HepG2 (cell line): Measurements from ENCODE around the gene FAF1. TPM values are rescaled to one million over a fixed set of nuclear protein-coding genes. Genes with fewer than 3 reads are reported as not detected.

Source experiments
- ATAC-seq: fragments of 200-7000 bp; cut with Tn5 transposase; 3 replicates; pipeline ENCODE4 v1.9.1; 2020; ENCODE audit warnings: mild to moderate bottlenecking, moderate library complexity
- BruUV-seq: library from RNA; stranded (reverse); fragments of 400-500 nt; replicated peaks from 2 replicates; lab custom pipeline; 2021; lab: Mats Ljungman, UMichigan
- CTCF ChIA-PET: fragments of 300-600 bp; formaldehyde crosslinking; extraction: SDS; loops from one replicate; lab custom pipeline; 2021; ENCODE audit warnings: low total read pairs, inconsistent platforms, low intra/inter-chr PET ratio; lab: Yijun Ruan, JAX
- POLR2A ChIA-PET: fragments of 350-600 bp; sonication (Branson Sonifier 250); formaldehyde crosslinking; loops from one replicate; lab custom pipeline; 2020; ENCODE audit warnings: antibody characterized with exemption, inconsistent platforms; lab: Yijun Ruan, JAX
- DNase-seq: peaks from one replicate; pipeline ENCODE4 v3.0.0-alpha.2; 2015; ENCODE audit warnings: low spot score
- FAIRE-seq: peaks from 3 replicates; lab custom pipeline; 2011; peaks lifted over from hg19 to GRCh38; lab: Jason Lieb, UNC
- H2AFZ ChIP-seq: one replicate; pipeline ENCODE4 v1.6.1; 2011; ENCODE audit warnings: low read length, inconsistent platforms
- H3K27ac ChIP-seq: fragments of 300-600 bp; 3 replicates; pipeline ENCODE4 v1.8.0; 2011; ENCODE audit warnings: mixed run types, mild to moderate bottlenecking, mixed read lengths, low read length, inconsistent platforms; ENCODE audit not compliant: insufficient read depth; ENCODE audit errors: extremely low read length
- H3K27me3 ChIP-seq, 2 experiments: fragments of 200-600 bp in 1 of 2; 2 replicates in 1 of 2; 3 replicates in 1 of 2; pipeline versions ENCODE4 v1.6.0 to v1.8.0; 2011; ENCODE audit warnings: low read length in 2 of 2, mild to moderate bottlenecking in 2 of 2, moderate library complexity in 2 of 2, inconsistent platforms in 1 of 2; ENCODE audit not compliant: insufficient read depth in 2 of 2, control insufficient read depth in 1 of 2
- H3K36me3 ChIP-seq, 2 experiments: fragments of 200-600 bp in 1 of 2; replicated peaks in 1 of 2; 2 replicates in 1 of 2; 3 replicates in 1 of 2; pipeline versions ENCODE4 v1.5.1 to v1.8.0; 2011; ENCODE audit warnings: low read length in 2 of 2, inconsistent platforms in 1 of 2; ENCODE audit not compliant: insufficient read depth in 2 of 2, control insufficient read depth in 1 of 2
- H3K4me1 ChIP-seq: 2 replicates; pipeline ENCODE4 v1.5.1; 2012; ENCODE audit warnings: low read length, inconsistent platforms; ENCODE audit not compliant: insufficient read depth
- H3K4me2 ChIP-seq: 2 replicates; pipeline ENCODE4 v1.6.0; 2011; ENCODE audit warnings: low read depth, low read length, inconsistent platforms
- H3K4me3 ChIP-seq, 3 experiments: fragments of 200-600 bp in 1 of 3; sonication (generic), shearing (Covaris generic) in 1 of 3; replicated peaks in 1 of 3; 2 replicates each; pipeline ENCODE4 v1.5.1; 2011 to 2016; ENCODE audit warnings: low read length in 3 of 3, inconsistent platforms in 2 of 3, low read depth in 2 of 3, mild to moderate bottlenecking in 2 of 3, control low read depth in 1 of 3, mixed read lengths in 1 of 3; ENCODE audit not compliant: insufficient read depth in 1 of 3
- H3K79me2 ChIP-seq: one replicate; pipeline ENCODE4 v1.6.1; 2011; ENCODE audit warnings: low read length, inconsistent platforms; ENCODE audit not compliant: insufficient read depth
- H3K9ac ChIP-seq: 2 replicates; pipeline ENCODE4 v1.6.0; 2011; ENCODE audit warnings: mild to moderate bottlenecking, low read depth, low read length, inconsistent platforms; ENCODE audit not compliant: insufficient read depth
- H3K9me3 ChIP-seq: 2 replicates; pipeline ENCODE4 v1.5.1; 2012; ENCODE audit warnings: mild to moderate bottlenecking, low read length
- H4K20me1 ChIP-seq: 2 replicates; pipeline ENCODE4 v1.6.0; 2011; ENCODE audit warnings: inconsistent platforms, mild to moderate bottlenecking, low read length, moderate library complexity; ENCODE audit not compliant: insufficient read depth
- SSRP1 ChIP-seq: IDR thresholded peaks from 2 replicates; pipeline ENCODE4 v1.6.1; 2016; ENCODE audit warnings: control low read depth
- WIZ ChIP-seq: sonication (generic); formaldehyde crosslinking; IDR thresholded peaks from 2 replicates; pipeline ENCODE4 v1.5.1; 2020; ENCODE audit warnings: mild to moderate bottlenecking, missing genetic modification reagents
- YEATS2 ChIP-seq: sonication (generic); formaldehyde crosslinking; IDR thresholded peaks from 2 replicates; pipeline ENCODE4 v1.4.0; 2020; ENCODE audit warnings: missing genetic modification reagents, borderline replicate concordance
- ZNF776 ChIP-seq: sonication (generic); formaldehyde crosslinking; IDR thresholded peaks from 2 replicates; pipeline ENCODE4 v1.4.0; 2020; ENCODE audit warnings: mild to moderate bottlenecking, missing genetic modification reagents
- WGBS: methylation state at CpG from one replicate; pipeline ENCODE4 v1.1.6; 2017; ENCODE audit warnings: low lambda C conversion rate; 5-methylcytosine and 5-hydroxymethylcytosine counted together
- in situ Hi-C: cut with HindIII; loops from 2 replicates; pipeline ENCODE4 v1.10.0; 2017; ENCODE audit warnings: low pct_unique_long_range_greater_than_20kb; ENCODE audit not compliant: extremely low pct_ligation_motif_present
- intact Hi-C: fragments of 100-400 bp; cut with micrococcal nuclease; formaldehyde crosslinking; loops from one replicate; pipeline ENCODE4 v1.10.0; 2022; ENCODE audit not compliant: unreplicated experiment
- polyA plus RNA-seq, 8 experiments: library from polyadenylated mRNA; depleted of rRNA in 3 of 8; stranded (reverse) in 7 of 8; unstranded in 1 of 8; fragments of >200 nt; fragmentation: Illumina TruSeq in 4 of 8; extraction: Trizol in 4 of 8; gene quantifications; 2 replicates each; pipeline versions ENCODE4 v1.2.1 to v1.2.3, GENCODE V29; 2011 to 2016; ENCODE audit warnings: low read depth in 4 of 8, missing spikeins in 1 of 8, mixed read lengths in 1 of 8; ENCODE audit not compliant: insufficient read depth in 1 of 8
- total RNA-seq, 5 experiments: library from RNA; depleted of rRNA; stranded (reverse); fragments of >200 nt; fragmentation: Illumina TruSeq; extraction: Trizol; gene quantifications; 2 replicates each; pipeline ENCODE4 v1.2.3, GENCODE V29; 2016; ENCODE audit warnings: low read depth in 1 of 5
- TF ChIP-seq, protein P1 (sequence below): sonication (generic); formaldehyde crosslinking; IDR thresholded peaks from 2 replicates; pipeline ENCODE4 v1.4.0; 2020; ENCODE audit warnings: missing genetic modification reagents

FAF1 gene
- total and polyA plus RNA-seq, 2 of the 13 experiments (the other 11 are each of a cell fraction or from before 2014, with no cell fraction given), result 19.4 to 63.3 TPM

DNA sequence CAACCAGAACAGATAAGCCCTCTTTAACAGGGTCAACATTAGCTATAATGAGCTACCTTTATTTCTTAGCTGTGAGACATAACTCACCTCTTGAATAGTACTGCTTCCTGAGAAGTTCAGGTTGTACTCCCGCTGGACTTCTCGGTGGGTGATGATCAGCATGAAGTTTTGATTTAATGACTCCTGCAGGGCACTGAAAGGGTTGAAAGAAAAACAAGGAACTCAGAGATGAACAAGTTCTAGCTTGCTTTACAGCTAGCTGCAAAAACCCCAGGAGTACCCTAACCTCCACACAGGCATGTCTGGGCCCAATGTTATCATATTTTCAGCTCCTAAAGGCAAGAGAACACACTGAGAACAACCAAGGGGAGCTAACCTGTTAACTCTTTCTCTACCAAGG is 254.4 kb downstream of the FAF1 start (continued):
- TF ChIP-seq, protein P1, sequence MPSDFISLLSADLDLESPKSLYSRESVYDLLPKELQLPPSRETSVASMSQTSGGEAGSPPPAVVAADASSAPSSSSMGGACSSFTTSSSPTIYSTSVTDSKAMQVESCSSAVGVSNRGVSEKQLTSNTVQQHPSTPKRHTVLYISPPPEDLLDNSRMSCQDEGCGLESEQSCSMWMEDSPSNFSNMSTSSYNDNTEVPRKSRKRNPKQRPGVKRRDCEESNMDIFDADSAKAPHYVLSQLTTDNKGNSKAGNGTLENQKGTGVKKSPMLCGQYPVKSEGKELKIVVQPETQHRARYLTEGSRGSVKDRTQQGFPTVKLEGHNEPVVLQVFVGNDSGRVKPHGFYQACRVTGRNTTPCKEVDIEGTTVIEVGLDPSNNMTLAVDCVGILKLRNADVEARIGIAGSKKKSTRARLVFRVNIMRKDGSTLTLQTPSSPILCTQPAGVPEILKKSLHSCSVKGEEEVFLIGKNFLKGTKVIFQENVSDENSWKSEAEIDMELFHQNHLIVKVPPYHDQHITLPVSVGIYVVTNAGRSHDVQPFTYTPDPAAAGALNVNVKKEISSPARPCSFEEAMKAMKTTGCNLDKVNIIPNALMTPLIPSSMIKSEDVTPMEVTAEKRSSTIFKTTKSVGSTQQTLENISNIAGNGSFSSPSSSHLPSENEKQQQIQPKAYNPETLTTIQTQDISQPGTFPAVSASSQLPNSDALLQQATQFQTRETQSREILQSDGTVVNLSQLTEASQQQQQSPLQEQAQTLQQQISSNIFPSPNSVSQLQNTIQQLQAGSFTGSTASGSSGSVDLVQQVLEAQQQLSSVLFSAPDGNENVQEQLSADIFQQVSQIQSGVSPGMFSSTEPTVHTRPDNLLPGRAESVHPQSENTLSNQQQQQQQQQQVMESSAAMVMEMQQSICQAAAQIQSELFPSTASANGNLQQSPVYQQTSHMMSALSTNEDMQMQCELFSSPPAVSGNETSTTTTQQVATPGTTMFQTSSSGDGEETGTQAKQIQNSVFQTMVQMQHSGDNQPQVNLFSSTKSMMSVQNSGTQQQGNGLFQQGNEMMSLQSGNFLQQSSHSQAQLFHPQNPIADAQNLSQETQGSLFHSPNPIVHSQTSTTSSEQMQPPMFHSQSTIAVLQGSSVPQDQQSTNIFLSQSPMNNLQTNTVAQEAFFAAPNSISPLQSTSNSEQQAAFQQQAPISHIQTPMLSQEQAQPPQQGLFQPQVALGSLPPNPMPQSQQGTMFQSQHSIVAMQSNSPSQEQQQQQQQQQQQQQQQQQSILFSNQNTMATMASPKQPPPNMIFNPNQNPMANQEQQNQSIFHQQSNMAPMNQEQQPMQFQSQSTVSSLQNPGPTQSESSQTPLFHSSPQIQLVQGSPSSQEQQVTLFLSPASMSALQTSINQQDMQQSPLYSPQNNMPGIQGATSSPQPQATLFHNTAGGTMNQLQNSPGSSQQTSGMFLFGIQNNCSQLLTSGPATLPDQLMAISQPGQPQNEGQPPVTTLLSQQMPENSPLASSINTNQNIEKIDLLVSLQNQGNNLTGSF (CRISPR knock-in tag), result no peak
- TF ChIP-seq YEATS2 (CRISPR knock-in tag) (no peak), SSRP1 (no peak), WIZ (no peak)

DNA sequence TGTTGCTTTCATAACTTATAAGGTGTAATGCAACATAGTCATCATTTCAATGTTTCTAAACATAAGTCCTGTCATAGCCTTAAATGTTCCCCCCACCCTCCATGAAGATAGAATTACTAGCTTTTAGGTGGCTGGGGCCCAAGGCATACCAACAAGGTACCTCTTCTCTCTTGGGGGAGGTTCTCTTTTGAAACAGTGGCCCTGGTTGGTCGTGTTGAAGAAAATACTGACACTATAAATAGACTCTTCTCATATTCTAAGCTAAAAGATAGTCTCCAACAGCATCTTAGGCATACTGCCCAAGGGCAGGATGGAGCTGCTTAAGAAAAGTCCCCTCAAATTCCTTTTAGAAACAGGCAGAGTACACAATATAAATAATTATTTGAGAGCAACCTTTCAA is 255.0 kb downstream of the FAF1 start:
- ChIA-PET CTCF (interaction anchor here (1.9 to 2.4 kb wide), 2 partner anchors 84 to 336 kb away, joined by 9 to 28 read pairs; no protein-coding TSS in a partner anchor), POLR2A (no interaction called here)
- Histone ChIP-seq H3K9me3 (no peaks in the 10 kb centered on the region), H3K36me3 (no peaks in the 10 kb centered on the region; a peak in 1 of 5 replicates), H3K79me2 (no peaks in the 10 kb centered on the region), H2AFZ (no peak overlapping the region), H3K4me1 (no peaks in the 10 kb centered on the region), H3K27ac (no peak overlapping the region), H4K20me1 (no peaks in the 10 kb centered on the region), H3K27me3 (no peaks in the 10 kb centered on the region), H3K4me3 (no peak overlapping the region), H3K9ac (no peak overlapping the region), H3K4me2 (no peak overlapping the region)
- BruUV-seq, result no TSS peak
- no peak for FAIRE-seq
- TF ChIP-seq ZNF776, result no peak
- in situ Hi-C loops (loop anchor here (25.0 kb wide), 2 partner anchors 93 to 343 kb away; no protein-coding TSS in a partner anchor), intact Hi-C loops (no loop called here)
- no peak for DNase-seq
- no peak for ATAC-seq
- 40% methylated on average over 1 of the region's 1 CpG for WGBS
